Aorta (tissue), 4 donors: ENCODE results near the gene PIK3R5. TPM values are rescaled to one million over a fixed set of nuclear protein-coding genes. Genes with fewer than 3 reads are reported as not detected.

ENCODE experiments used
- polyA plus RNA-seq, 2 donors: library from polyadenylated mRNA; stranded (reverse); fragments of 200-250 nt; gene quantifications; one replicate each; pipeline ENCODE4 v1.2.3, GENCODE V29; 2013
- total RNA-seq, 2 donors: library from RNA; stranded (reverse); fragmentation: NEBNext Ultra II Directional; extraction: Animal tissue kit (Norgen Biotek cat#: 25700); gene quantifications; one replicate each; pipeline ENCODE4 v1.2.1, GENCODE V29; 2021
- donor health status: healthy with polysubstance abuse.
- donor health status: Bipolar disorder and iron deficiency.
- donor health status: DM: no; HTN: no; CAD: no.
- donor health status: DM: yes; HTN: yes; CAD: no.

The PIK3R5 gene
- total and polyA plus RNA-seq, 4 donors: 1.4 to 18.5 (median 13.4) TPM

Other genes starting within 250 kb of the PIK3R5 start
- under 1 TPM in 1 of 2 donors, not detected in 1; 0.58 TPM for gene CCDC42, start 220.9 kb downstream of the PIK3R5 start, total RNA-seq
- gene CCDC42, start 220.9 kb downstream of the PIK3R5 start, polyA plus RNA-seq: 1 to 10 TPM; 1.6 to 1.9 TPM
- not detected for gene SPDYE4, start 207.2 kb downstream of the PIK3R5 start, total RNA-seq
- gene SPDYE4, start 207.2 kb downstream of the PIK3R5 start, polyA plus RNA-seq: not detected
- under 1 TPM; 0.19 to 0.39 TPM for gene MFSD6L, start 166.3 kb downstream of the PIK3R5 start, total RNA-seq
- not detected for gene MFSD6L, start 166.3 kb downstream of the PIK3R5 start, polyA plus RNA-seq
- 1 to 10 TPM; 1.3 to 3.5 TPM for gene PIK3R6, start 98.0 kb downstream of the PIK3R5 start, total RNA-seq
- under 1 TPM; 0.10 to 0.75 TPM for gene PIK3R6, start 98.0 kb downstream of the PIK3R5 start, polyA plus RNA-seq
- 10 to 100 TPM; 56.5 to 90.4 TPM for gene NTN1, start 55.8 kb upstream of the PIK3R5 start, total RNA-seq
- gene NTN1, start 55.8 kb upstream of the PIK3R5 start, polyA plus RNA-seq: 10 to 100 TPM in 1 of 2 donors, 1 to 10 TPM in 1; 6.6 to 17.7 TPM